ENCODE data around the gene CELF6.

DNA sequence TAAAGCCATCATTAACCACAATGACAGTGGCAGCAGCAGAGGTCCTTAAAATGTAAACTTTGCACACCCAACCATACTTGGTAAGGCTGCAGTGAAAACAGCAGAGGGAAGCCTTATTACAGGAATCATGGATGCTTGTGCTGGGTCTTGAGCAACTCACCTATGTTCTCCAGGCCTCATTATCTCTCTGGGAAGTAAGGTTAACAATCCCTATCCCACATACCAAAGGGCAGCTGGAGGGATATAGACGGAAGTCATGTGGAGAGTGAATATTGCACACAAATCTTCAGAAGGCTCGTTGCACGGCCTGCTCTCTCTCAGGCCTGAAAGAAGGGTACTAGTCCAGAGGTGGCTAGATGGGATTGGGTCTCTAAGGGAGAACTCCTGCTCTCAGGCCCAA, 25.8 kb upstream of the CELF6 start:
- TF ChIP-seq, protein P1, sequence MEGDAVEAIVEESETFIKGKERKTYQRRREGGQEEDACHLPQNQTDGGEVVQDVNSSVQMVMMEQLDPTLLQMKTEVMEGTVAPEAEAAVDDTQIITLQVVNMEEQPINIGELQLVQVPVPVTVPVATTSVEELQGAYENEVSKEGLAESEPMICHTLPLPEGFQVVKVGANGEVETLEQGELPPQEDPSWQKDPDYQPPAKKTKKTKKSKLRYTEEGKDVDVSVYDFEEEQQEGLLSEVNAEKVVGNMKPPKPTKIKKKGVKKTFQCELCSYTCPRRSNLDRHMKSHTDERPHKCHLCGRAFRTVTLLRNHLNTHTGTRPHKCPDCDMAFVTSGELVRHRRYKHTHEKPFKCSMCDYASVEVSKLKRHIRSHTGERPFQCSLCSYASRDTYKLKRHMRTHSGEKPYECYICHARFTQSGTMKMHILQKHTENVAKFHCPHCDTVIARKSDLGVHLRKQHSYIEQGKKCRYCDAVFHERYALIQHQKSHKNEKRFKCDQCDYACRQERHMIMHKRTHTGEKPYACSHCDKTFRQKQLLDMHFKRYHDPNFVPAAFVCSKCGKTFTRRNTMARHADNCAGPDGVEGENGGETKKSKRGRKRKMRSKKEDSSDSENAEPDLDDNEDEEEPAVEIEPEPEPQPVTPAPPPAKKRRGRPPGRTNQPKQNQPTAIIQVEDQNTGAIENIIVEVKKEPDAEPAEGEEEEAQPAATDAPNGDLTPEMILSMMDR (conservative IDR thresholded peaks at IDR 0.05 in 1 of 2, IDR thresholded peaks at IDR 0.05 in 1 of 2; ENCODE audit: extremely low read depth in 1 of 2, insufficient read depth in 1 of 2, low read depth in 1 of 2, low read length in 2 of 2) = no peak
- TF ChIP-seq EZH2 (IDR thresholded peaks at IDR 0.05; ENCODE audit: borderline replicate concordance, low read length) = no peak
